Duodenal mucosa (tissue), 2 donors: ENCODE data around the gene CHML.
A peak's percentile ranks its signal among the peaks of the same experiment; 100 is the strongest.

ENCODE experiments used
- H3K27ac ChIP-seq: one replicate; pipeline ENCODE4 v1.7.0; 2013; ENCODE audit warnings: low read depth, low read length
- H3K27me3 ChIP-seq, 2 donors: one replicate each; pipeline ENCODE4 v1.7.0; 2013; ENCODE audit warnings: low read length in 2 of 2, control low read depth in 1 of 2; ENCODE audit not compliant: insufficient read depth in 2 of 2, control insufficient read depth in 1 of 2
- H3K36me3 ChIP-seq, 2 donors: one replicate each; pipeline ENCODE4 v1.7.0; 2013; ENCODE audit warnings: low read length in 2 of 2, control low read depth in 1 of 2; ENCODE audit not compliant: insufficient read depth in 2 of 2, control insufficient read depth in 1 of 2
- H3K4me1 ChIP-seq, 2 donors: one replicate each; pipeline ENCODE4 v1.7.0; 2013; ENCODE audit warnings: low read length in 2 of 2, control low read depth in 1 of 2; ENCODE audit not compliant: insufficient read depth in 2 of 2, control insufficient read depth in 1 of 2
- H3K4me3 ChIP-seq, 2 donors: one replicate each; pipeline ENCODE4 v1.7.0; 2013; ENCODE audit warnings: low read length in 2 of 2, low read depth in 1 of 2
- H3K9ac ChIP-seq, 2 donors: one replicate each; pipeline ENCODE4 v1.7.0; 2013; ENCODE audit warnings: low read length in 2 of 2, low read depth in 1 of 2
- H3K9me3 ChIP-seq, 2 donors: one replicate each; pipeline ENCODE4 v1.7.0; 2013; ENCODE audit warnings: low read length in 2 of 2, control low read depth in 1 of 2; ENCODE audit not compliant: control insufficient read depth in 1 of 2

CHML gene

DNA sequence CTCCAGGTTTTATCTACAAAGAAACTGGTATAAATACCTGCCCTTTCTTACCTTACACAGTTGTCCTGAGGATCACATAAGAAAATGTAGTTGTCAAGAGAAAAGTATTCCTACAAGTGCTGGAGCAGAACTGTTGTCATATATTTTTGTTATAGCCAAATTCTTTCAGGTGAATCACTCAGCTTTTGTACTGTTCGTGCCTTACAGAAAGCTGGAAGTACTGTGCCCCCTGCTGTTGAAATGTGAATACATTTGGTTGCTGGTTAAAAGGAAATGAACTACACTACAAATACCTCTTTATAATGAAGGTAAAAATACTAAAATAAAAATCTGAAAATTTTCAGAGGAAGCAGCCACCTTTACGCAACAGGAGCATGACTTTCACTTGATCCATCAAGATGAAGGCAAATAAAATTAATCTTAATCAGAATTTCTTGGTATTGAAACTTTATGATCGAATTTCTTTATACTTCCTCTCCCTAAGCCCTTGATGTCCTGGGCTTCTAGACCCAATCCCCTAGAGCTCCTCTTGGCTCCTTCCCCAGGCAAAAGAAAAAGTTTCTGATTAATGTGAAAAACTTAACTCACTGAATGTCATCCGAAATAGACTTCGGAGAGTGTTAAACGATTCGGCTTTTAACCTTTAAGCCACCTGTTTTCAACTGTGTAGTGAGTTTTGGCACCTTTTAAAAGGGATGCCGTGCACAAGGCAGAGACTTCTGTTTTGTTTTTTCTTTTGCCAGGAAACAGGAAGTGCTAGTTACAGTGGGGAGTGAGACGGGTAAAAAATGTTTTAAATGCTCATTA lies 12.5 kb downstream of the CHML start:
- Histone ChIP-seq H3K27me3 (no peaks in the 10 kb centered on the region), H3K27ac (no peak overlapping the region), H3K4me3 (no peak overlapping the region), H3K9me3 (no peaks in the 10 kb centered on the region), H3K4me1 (peaks cover 0 to 19% of the 10 kb centered on the region in 2 donors), H3K36me3 (no peaks in the 10 kb centered on the region), H3K9ac (peak overlapping the region in 1 of 2 donors; percentile 26)

DNA sequence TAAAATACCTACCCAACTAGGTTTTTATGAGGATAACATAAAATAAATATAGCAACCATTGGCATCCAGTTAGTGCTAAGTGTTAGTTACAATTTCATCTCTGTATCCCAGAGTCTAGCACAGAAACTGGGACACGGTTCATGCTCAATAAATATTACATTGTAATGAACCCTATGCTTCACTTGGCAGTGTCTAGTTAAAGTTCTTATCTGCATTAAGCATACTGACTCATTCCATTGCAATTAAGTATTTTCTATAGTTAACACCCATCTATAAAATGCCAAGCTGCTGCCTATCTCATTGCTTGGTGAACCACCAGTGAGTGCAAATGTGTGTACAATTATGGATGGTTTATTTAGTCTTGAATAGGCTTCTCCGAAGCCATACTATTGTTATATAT lies 15.2 kb downstream of the CHML start:
- Histone ChIP-seq H3K9ac (no peak overlapping the region), H3K4me3 (no peak overlapping the region), H3K27ac (no peak overlapping the region), H3K9me3 (no peaks in the 10 kb centered on the region), H3K36me3 (no peaks in the 10 kb centered on the region), H3K27me3 (no peaks in the 10 kb centered on the region), H3K4me1 (peaks cover 0 to 19% of the 10 kb centered on the region in 2 donors)

DNA sequence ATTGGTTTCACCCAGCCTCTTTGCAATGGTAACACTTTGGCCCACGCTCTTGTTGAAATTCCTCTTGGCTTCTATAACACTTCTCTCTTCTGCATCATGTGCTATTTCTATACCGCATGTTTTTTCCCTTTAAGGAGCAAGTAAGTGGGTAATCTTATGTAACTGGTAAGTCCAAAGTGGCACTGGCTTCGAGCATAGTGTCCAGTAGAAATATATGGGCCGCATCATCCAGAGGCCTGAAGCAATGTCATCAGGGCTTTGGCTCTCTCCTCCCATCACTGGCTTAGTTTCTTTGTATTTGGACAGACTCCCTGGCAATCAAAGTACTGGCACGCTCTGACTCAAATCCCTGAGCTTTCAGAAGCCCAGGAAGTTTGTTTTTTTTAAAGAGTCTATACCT lies 17.5 kb downstream of the CHML start:
- no peaks in the 10 kb centered on the region for H3K36me3 ChIP-seq

GRCh38 chr1:241617426-241617825 lies 22.7 kb downstream of the CHML start:
- peaks cover 5 to 12% of the 10 kb centered on the region in 2 donors for H3K4me1 ChIP-seq
- H3K36me3 ChIP-seq, result no peaks in the 10 kb centered on the region
- no peak overlapping the region for H3K4me3 ChIP-seq
- H3K27ac ChIP-seq, result no peak overlapping the region
- no peak overlapping the region for H3K9ac ChIP-seq
- H3K27me3 ChIP-seq, result no peaks in the 10 kb centered on the region
- H3K9me3 ChIP-seq, result no peaks in the 10 kb centered on the region

More for the DNA sequence above, 17.5 kb downstream of the CHML start:
- no peak overlapping the region for H3K9ac ChIP-seq
- H3K4me3 ChIP-seq, result no peak overlapping the region
- H3K4me1 ChIP-seq, result peaks cover 0 to 12% of the 10 kb centered on the region in 2 donors
- no peak overlapping the region for H3K27ac ChIP-seq
- no peaks in the 10 kb centered on the region for H3K9me3 ChIP-seq
- H3K27me3 ChIP-seq, result no peaks in the 10 kb centered on the region

GRCh38 chr1:241615043-241615974 lies 24.9 kb downstream of the CHML start:
- no peaks in the 10 kb centered on the region for H3K36me3 ChIP-seq
- peaks cover 5 to 18% of the 10 kb centered on the region in 2 donors for H3K4me1 ChIP-seq
- H3K27me3 ChIP-seq, result no peaks in the 10 kb centered on the region
- no peak overlapping the region for H3K9ac ChIP-seq
- peak overlapping the region; percentile 1 to 6 for H3K4me3 ChIP-seq
- no peaks in the 10 kb centered on the region for H3K9me3 ChIP-seq
- no peak overlapping the region for H3K27ac ChIP-seq

DNA sequence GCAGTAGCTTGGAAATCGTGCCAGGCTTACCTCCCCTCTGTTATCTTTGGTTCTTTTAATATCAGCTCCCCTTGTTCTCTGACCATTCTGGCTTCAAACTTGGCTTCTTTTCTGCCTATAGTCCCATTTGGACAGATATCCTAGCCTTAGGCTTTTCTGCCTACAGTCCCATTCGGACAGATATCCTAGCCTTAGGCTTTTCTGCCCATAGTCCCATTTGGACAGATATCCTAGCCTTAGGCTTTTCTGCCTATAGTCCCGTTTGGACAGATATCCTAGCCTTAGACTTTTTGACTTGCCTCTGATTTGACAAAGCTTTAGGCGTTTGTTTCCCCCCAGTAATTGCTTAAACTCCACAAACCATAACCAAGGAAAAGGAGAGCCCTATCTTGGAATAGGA lies 25.6 kb downstream of the CHML start:
- Histone ChIP-seq H3K27me3 (no peaks in the 10 kb centered on the region), H3K4me3 (no peak overlapping the region), H3K27ac (no peak overlapping the region), H3K9me3 (no peaks in the 10 kb centered on the region), H3K9ac (no peak overlapping the region), H3K4me1 (peaks cover 5 to 22% of the 10 kb centered on the region in 2 donors), H3K36me3 (no peaks in the 10 kb centered on the region)

- no peak overlapping the region for H3K27ac ChIP-seq
- no peaks in the 10 kb centered on the region for H3K36me3 ChIP-seq
- H3K9me3 ChIP-seq, result no peaks in the 10 kb centered on the region
- H3K4me1 ChIP-seq, result peaks cover 5 to 22% of the 10 kb centered on the region in 2 donors
- no peaks in the 10 kb centered on the region for H3K27me3 ChIP-seq
- H3K4me3 ChIP-seq, result no peak overlapping the region
- H3K9ac ChIP-seq, result no peak overlapping the region
These were observed 26.0 kb downstream of the CHML start for GRCh38 chr1:241614144-241614543.

DNA sequence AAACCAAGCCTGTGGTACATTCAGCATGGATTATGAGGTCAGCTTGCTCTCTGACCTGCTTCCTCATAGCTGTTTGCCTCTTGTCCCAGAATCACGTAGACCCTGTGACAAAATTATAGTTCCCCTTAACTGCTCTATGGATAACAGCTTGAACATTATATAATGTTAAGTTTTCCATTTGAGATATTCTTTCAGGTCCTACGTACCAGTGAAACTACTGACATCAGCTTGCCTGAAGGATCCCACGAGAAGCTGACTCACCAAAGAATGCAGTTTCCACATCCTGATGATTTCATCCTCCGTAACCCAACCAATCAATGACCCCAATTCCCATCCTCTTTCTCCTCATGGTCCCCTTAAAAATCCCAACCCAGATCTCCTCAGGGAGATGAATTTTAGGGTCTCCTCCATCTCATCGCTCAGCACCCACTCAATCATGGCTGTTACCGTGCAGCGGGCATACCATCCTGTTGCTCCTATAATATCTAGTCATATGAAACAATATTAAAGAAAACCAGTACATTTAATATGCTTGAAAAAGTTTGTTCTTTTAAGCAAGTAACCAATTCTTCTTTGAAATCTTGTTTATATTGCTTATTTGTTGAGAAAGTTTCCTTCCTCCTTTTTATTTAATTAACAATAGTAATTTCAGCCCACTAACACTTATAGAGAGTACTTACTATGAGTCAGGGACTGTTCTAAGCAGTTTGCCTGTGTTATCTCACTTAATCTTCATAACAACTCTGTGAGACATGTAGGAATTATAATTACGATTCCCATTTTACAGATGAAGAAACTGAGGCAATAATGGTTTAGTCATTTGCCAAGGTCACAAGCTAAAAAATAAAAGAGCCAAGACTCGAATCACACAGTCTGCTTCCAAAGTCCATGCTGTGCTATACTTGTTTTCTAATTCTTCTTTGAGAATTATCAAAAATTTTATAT lies 27.4 kb downstream of the CHML start:
- Histone ChIP-seq H3K4me1 (peaks cover 5 to 22% of the 10 kb centered on the region in 2 donors), H3K36me3 (no peaks in the 10 kb centered on the region), H3K4me3 (no peak overlapping the region), H3K27me3 (no peaks in the 10 kb centered on the region), H3K9ac (no peak overlapping the region), H3K27ac (no peak overlapping the region), H3K9me3 (no peaks in the 10 kb centered on the region)

- Histone ChIP-seq H3K27ac (no peak overlapping the region), H3K9me3 (no peaks in the 10 kb centered on the region), H3K4me1 (peaks cover 5 to 22% of the 10 kb centered on the region in 2 donors), H3K4me3 (no peak overlapping the region), H3K9ac (no peak overlapping the region), H3K27me3 (no peaks in the 10 kb centered on the region), H3K36me3 (no peaks in the 10 kb centered on the region)
These were observed 28.4 kb downstream of the CHML start for GRCh38 chr1:241611736-241612135.
